Upper lobe of left lung (tissue), 4 donors: Measurements from ENCODE around the gene UNC5C.

Experiments used
- CTCF ChIP-seq, 6 experiments: fragments of 450-650 bp in 4 of 6; fragments of 200-600 bp in 2 of 6; sonication (generic) in 2 of 6; IDR thresholded peaks; one replicate each; pipeline ENCODE4 v1.5.1; 2016 to 2019; ENCODE audit warnings: antibody characterized with exemption in 6 of 6
- POLR2A ChIP-seq, 4 donors: fragments of 450-650 bp; IDR thresholded peaks; one replicate each; pipeline ENCODE4 v1.5.1; 2016 to 2017; ENCODE audit warnings: antibody characterized with exemption in 4 of 4, mild to moderate bottlenecking in 2 of 4
- POLR2AphosphoS5 ChIP-seq, 2 donors: sonication (generic); formaldehyde crosslinking; IDR thresholded peaks; one replicate each; pipeline ENCODE4 v1.5.1; 2017; ENCODE audit warnings: antibody characterized with exemption in 2 of 2

GRCh38 chr4:95428291-95429070 is 120.3 kb downstream of the UNC5C start:
- TF ChIP-seq POLR2AphosphoS5 (IDR thresholded peaks at IDR 0.05) (no peak), CTCF (IDR thresholded peaks at IDR 0.05) (no peak), POLR2A (IDR thresholded peaks at IDR 0.05) (no peak)
